ENCODE results near the gene NTHL1. TPM values are rescaled to one million over a fixed set of nuclear protein-coding genes. Genes with fewer than 3 reads are reported as not detected.
"Not testable (repeated sequence)": the region's sequence is repeated elsewhere in the genome, so short reads cannot be mapped to it uniquely, and the experiment has no call there.

NTHL1 gene
- total and polyA plus RNA-seq, 2 donors (not counting 3 experiments of a cell fraction or from before 2014, with no cell fraction given), result 39.8 to 65.8 TPM

- H3K4me3 ChIP-seq (replicated peaks in 1 of 3; ENCODE audit: insufficient read depth in 1 of 3, low read depth in 1 of 3, low read length in 3 of 3), result no peak overlapping the region
- POLR2A ChIA-PET, result no interaction called here
Observed at GRCh38 chr16:2034696-2035430, 12.8 kb downstream of the NTHL1 start.

DNA sequence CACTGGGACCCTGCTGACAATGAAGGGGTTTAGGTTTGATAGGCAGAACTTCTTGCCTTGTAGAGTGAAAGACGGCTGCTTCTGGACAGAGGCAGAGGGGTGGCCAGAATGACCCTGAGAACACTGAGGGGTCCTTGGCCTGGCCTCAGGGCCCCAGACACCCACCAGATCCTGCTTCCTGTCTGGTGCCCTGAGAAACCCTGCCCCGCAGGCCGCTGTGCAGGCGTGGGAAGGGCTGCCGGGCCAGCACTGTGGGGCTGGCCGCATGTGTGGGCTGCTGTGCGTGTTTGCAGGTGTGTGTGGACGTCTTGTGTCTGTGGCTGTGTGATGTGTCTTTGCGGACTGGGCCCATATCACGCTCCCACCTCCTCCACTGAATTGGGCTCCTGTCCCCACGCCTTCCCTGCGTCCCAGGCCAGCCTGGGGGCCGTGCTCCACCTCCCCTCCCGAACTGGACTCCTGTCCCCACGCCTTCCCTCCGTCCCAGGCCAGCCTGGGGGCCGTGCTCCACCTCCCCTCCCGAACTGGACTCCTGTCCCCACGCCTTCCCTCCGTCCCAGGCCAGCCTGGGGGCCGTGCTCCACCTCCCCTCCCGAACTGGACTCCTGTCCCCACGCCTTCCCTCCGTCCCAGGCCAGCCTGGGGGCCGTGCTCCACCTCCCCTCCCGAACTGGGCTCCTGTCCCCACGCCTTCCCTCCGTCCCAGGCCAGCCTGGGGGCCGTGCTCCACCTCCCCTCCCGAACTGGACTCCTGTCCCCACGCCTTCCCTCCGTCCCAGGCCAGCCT, 13.5 kb downstream of the NTHL1 start:
- not testable (repeated sequence) for DNase-seq (ENCODE audit: low read depth, low spot score); H3K36me3 ChIP-seq (ENCODE audit: control insufficient read depth in 2 of 2, extremely low read depth in 1 of 2, insufficient read depth in 2 of 2, low read length in 2 of 2); H3K9me1 ChIP-seq (replicated peaks; ENCODE audit: control insufficient read depth, extremely low read depth, insufficient read depth, low read length); FAIRE-seq; H4K20me1 ChIP-seq (replicated peaks; ENCODE audit: control insufficient read depth, extremely low read depth, insufficient read depth, low read length); BruUV-seq (replicated peaks); H3K27me3 ChIP-seq (ENCODE audit: control insufficient read depth in 2 of 2, insufficient read depth in 2 of 2, low read length in 2 of 2); H3K9me3 ChIP-seq (replicated peaks; ENCODE audit: control insufficient read depth, insufficient read depth, low read length)
- Histone ChIP-seq H3K79me2 (ENCODE audit: control insufficient read depth, insufficient read depth, low read length) (peaks cover 10% of the 10 kb centered on the region), H3K4me2 (ENCODE audit: insufficient read depth, low read length) (peak overlapping the region; percentile 9), H3K27ac (ENCODE audit: insufficient read depth, low read depth, low read length) (peak overlapping the region; percentile 77), H2AFZ (ENCODE audit: low read depth, low read length) (peak overlapping the region; percentile 25), H3K9ac (replicated peaks; ENCODE audit: extremely low read depth, insufficient read depth, low read length) (peak overlapping the region; percentile 21), H3K4me3 (replicated peaks in 1 of 3; ENCODE audit: insufficient read depth in 1 of 3, low read depth in 1 of 3, low read length in 3 of 3) (peak overlapping the region in 1 of 3 experiments; percentile 15), H3K4me1 (ENCODE audit: control insufficient read depth, extremely low read depth, insufficient read depth, low read length) (peaks cover 49% of the 10 kb centered on the region)
- dilution Hi-C loops (cut with MboI; ENCODE audit: extremely low pct_ligation_motif_present, low sequenced_read_pairs) (loop anchor here (25.0 kb wide), 1 partner anchor 128 kb away; the partner anchor contains the start of gene TRAF7), intact Hi-C loops (cut with micrococcal nuclease) (loop anchor here (1.0 kb wide), 1 partner anchor 13 kb away; the partner anchor contains the start of genes NTHL1 and TSC2)
- ChIA-PET POLR2A (interaction anchor here (1.2 kb wide), 1 partner anchor 121 kb away, joined by 4 read pairs; the partner anchor contains the start of gene TRAF7), CTCF (interaction anchor here (1.6 to 3.6 kb wide), 4 partner anchors 10 to 22 kb away, joined by 4 to 21 read pairs (median 16); partner anchors contain the start of genes NTHL1 and TSC2)
- peak; percentile 12 for TF ChIP-seq MYC (IDR thresholded peaks at IDR 0.05; ENCODE audit: low read depth, low read length)
- peak; percentile 10 for TF ChIP-seq POLR2AphosphoS5 (IDR thresholded peaks at IDR 0.05; ENCODE audit: insufficient read depth, low read depth, low read length)

More at GRCh38 chr16:2034696-2035430, 12.8 kb downstream of the NTHL1 start:
- CTCF ChIA-PET, result interaction anchor here (1.0 to 1.7 kb wide), 3 partner anchors 12 to 106 kb away, joined by 3 to 6 read pairs (median 3); partner anchors contain the start of genes NTHL1 and TSC2
- intact Hi-C loops (cut with micrococcal nuclease), result no loop called here
- Histone ChIP-seq H3K27ac (ENCODE audit: insufficient read depth, low read depth, low read length) (no peak overlapping the region), H3K4me2 (ENCODE audit: insufficient read depth, low read length) (no peak overlapping the region), H3K9me3 (replicated peaks; ENCODE audit: control insufficient read depth, insufficient read depth, low read length) (no peaks in the 10 kb centered on the region), H3K9ac (replicated peaks; ENCODE audit: extremely low read depth, insufficient read depth, low read length) (no peak overlapping the region), H2AFZ (ENCODE audit: low read depth, low read length) (no peak overlapping the region), H4K20me1 (replicated peaks; ENCODE audit: control insufficient read depth, extremely low read depth, insufficient read depth, low read length) (no peaks in the 10 kb centered on the region), H3K4me1 (ENCODE audit: control insufficient read depth, extremely low read depth, insufficient read depth, low read length) (peaks cover 49% of the 10 kb centered on the region), H3K36me3 (ENCODE audit: control insufficient read depth in 2 of 2, extremely low read depth in 1 of 2, insufficient read depth in 2 of 2, low read length in 2 of 2) (peaks cover 0 to 10% of the 10 kb centered on the region in 2 experiments), H3K27me3 (ENCODE audit: control insufficient read depth in 2 of 2, insufficient read depth in 2 of 2, low read length in 2 of 2) (no peaks in the 10 kb centered on the region), H3K9me1 (replicated peaks; ENCODE audit: control insufficient read depth, extremely low read depth, insufficient read depth, low read length) (no peaks in the 10 kb centered on the region), H3K79me2 (ENCODE audit: control insufficient read depth, insufficient read depth, low read length) (peaks cover 10% of the 10 kb centered on the region)
- FAIRE-seq, result no peak
- no peak for DNase-seq (ENCODE audit: low read depth, low spot score)
- dilution Hi-C loops (cut with MboI; ENCODE audit: extremely low pct_ligation_motif_present, low sequenced_read_pairs), result loop anchor here (25.0 kb wide), 1 partner anchor 127 kb away; the partner anchor contains the start of gene TRAF7
- no TSS peak for BruUV-seq (replicated peaks)
- no peak for TF ChIP-seq EZH2 (IDR thresholded peaks at IDR 0.05; ENCODE audit: borderline replicate concordance, low read depth, low read length, severe bottlenecking)

Measured in endothelial cell of umbilical vein (primary cell).